NCI-H82 (cell line): ENCODE measurements around the gene TBX20.

Experiments
- DNase-seq: peaks from one replicate; lab custom pipeline; 2025; lab: John Stamatoyannopoulos, UW

The TBX20 gene, protein sequence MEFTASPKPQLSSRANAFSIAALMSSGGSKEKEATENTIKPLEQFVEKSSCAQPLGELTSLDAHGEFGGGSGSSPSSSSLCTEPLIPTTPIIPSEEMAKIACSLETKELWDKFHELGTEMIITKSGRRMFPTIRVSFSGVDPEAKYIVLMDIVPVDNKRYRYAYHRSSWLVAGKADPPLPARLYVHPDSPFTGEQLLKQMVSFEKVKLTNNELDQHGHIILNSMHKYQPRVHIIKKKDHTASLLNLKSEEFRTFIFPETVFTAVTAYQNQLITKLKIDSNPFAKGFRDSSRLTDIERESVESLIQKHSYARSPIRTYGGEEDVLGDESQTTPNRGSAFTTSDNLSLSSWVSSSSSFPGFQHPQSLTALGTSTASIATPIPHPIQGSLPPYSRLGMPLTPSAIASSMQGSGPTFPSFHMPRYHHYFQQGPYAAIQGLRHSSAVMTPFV

DNA sequence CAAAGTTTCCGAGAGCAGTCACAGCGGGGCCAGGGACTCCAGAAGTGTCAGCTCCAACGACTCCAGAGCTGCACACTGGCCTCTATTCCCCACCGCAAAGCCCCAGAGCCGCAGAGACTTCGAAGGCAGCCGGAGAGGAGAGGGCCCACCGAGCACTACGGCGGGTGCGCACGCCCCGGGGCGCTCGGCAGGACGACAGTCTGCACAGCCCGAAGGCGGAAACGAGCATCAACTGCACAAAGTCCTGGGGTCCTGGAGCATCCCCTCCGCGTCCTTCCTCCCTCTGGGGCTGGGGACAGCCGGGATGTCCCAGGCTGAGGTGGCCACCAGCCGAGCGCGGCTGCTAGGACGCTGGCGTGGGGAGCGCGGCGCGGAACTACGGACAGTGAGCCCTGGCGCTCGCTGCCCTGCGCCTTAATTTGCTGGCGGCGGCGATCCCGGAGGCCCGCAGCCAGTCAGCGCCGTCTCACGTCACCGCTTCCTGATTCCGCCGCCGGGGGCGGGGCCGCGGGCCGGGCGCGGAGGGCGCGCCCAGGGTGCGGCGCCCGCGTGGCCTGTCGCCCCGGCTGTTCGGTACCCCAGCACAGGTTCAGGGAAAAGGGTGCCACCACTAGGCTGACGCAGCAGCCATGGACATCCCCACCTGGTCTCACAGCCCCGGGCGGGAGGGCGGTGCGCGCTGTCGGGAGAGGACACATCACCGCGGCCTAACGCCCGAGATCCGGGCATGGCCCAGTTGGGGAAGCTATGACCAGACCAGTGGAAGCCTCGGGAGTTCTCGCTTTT, at the start of gene TBX20:
TBX20 (minus strand) TSS at position 391 of the 786 bp plus-strand sequence. CDS start 480 bp downstream, outside the sequence.
- peak; percentile 83 for DNase-seq

DNA sequence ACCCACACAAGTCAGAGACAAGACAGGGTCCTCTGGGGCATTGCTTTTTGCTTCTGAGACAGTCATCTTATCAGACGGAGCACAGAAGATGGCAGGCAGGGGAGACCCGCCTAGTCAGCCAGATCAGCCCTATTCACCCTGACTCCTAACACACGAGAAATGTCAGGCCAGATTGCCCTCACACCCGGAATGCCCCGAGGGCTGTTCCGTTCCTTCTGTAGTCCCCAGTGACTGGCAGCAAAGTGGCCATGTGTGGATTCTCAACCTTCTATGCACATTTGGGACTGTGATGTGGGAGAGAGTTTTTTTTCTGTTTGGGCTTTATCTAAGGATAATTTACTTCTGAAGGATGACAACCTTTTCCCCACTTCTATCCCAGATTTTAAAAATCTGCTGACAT, 35.5 kb upstream of the TBX20 start:
- DNase-seq = no peak

DNA sequence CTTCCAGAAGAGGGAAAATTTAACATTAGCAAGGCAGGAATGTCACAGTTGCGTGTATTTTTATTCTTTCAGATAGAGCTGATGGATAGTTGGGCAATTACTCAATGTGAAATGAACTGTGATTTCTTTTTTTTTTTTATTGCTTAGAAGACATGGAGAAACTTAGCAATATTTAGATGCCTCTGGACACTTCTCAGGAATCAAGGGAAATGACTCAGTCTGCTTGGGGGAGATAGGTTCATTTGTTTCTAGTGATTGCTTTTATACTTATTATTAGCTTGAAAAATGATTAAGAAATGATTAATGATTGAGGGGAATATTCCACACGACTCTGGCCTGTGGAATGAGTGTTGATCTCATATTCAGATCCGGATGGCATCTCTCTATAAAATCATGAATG, 33.1 kb upstream of the TBX20 start:
- DNase-seq = no peak

DNA sequence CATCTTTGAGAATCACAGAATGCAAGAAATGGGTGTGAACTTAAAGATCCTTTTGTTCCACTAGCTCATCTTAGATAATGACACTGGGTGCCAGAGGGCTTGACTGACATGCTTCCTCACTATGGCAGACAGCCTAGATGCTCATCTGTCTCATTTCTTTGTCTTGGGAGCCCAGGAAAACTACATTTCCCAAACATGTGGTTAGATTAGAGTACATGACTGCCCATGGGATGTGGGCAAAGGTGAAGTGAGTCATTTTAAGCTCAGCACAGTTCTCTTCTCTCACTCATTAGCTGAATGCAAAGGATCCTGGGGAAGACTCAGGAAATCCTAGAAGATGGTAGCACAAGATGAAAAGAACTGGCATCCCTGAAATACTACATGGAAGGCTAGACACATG, 32.5 kb upstream of the TBX20 start:
- DNase-seq = no peak

DNA sequence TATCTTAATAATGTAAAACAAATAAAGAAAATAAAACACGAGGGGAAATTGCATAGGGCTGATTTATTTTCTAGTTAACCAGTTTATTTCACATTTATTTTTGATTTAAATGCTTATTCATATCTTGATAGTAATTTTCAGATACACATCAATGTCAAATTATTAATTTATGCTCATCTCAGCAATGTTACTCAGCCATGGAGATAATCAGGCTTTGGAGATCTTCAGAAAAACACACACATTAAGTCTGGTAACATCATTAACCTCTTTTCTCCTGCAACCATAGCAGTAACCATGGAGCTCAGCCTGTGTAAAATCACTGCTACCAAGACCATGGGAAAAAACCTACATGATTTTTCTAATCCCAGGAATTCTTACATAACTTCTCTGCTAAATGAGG, 31.9 kb upstream of the TBX20 start:
- peak; percentile 19 for DNase-seq

DNA sequence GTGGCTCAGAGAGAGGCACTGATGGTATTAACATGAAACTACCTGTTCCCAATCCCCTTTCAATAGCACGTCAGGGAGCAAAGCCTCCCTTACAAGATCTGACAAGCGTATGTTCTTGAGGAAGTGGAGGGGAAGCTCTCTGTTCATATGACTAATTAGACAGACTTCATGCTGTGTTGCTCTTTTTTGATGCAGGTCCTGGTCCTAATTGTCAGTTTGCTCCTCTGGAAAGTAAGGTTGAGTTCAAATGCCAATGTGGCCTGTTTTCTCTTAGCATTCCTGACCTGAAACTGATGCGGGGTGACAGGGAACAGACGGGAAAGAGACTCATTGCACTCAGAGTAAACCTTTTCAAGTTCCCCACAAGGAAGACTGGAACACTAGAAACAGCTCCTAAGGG, 27.0 kb upstream of the TBX20 start:
- DNase-seq = no peak

DNA sequence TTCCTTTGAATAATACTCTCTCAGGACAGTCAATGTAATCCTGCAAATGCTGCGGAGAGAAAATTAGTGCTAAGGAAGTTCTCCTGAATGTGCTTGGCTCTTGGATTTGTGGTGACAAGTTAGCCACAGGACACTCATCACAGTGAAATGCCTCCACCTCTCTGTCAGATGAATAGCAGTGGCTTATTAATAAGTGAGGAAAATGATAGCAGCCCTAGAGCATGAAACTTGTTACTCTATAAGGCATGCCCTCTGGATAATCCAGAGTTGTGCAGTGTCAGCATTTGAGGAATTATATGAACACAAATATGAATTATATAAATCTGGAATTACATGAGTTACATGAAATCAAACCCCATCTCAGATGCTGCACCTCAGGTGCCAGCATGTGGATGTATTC, 23.5 kb upstream of the TBX20 start:
- DNase-seq = no peak

DNA sequence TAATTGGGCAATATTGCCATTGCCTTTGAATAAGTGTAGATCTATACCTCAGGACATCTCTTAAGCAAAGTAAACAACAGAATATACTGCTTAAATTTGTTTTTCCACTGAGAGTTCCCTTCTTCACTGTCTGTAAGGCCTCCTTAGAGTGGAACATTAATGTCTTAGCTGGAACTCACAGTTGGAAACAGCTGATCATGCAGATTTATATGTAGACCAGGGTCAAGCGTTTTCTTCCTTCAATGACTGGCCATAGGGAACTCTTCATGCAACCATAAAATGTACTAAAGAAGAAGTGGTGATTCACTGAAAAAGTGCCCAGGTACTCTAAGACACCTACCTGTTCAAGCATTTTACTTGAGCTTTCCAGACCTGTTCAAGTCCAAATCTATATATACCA, 18.3 kb upstream of the TBX20 start:
- no peak for DNase-seq

DNA sequence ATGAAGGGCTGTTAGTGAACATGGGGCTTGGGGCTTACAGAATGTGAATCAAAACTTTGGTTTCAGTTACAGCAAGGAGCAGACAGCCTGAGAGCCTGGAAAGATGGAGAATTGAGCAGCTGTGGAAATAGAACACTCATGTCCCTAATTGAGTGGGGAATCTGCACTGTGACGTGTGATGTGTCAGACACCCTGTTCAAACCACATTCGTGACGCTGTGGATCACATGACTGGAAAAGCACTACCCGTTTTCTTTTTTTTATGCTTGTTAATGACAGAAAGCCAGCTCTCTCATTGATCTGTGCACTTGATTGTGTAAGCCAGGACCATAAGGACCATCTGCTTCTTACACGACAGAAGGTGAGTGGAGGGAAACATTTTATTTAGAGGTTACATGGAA, 15.1 kb upstream of the TBX20 start:
- peak; percentile 91 for DNase-seq

DNA sequence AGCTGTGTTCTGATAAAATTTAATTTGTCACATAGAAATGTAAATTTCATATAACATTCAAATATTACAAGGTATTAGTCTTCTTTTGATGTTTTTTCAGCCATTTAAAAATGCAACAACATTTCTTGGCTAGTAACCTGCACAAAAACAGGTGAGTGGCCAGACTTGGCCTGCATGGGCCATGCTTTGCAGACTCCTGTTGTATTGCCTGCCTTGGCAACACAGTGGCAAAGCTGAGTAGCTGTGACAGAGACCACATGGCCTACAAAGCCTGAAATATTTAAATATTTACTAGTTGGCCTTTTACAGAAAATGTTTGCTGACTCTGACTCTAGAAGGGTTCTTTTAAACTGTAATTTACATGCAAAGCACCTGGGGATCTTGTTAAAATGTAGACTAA, 13.5 kb upstream of the TBX20 start:
- no peak for DNase-seq

DNA sequence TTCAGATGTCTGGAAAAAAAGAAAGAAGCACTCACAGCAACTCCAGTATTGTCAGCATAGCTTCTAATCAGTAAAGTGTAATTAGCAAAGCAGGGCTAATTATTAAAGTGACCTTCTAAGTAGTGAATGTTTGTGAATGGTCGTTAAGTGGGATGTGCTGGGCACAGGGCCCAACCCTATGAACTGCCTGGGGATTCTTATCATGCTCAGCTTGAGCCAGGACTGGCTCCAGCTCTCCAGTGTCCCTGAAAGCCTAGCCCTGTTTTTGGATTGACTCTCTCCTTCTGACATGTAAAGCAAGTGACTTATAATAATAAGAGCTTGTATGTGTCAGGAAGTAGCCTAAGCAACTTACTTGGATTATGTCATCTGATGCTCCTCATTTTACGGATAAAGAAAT, 9.5 kb upstream of the TBX20 start:
- DNase-seq = peak; percentile 59

DNA sequence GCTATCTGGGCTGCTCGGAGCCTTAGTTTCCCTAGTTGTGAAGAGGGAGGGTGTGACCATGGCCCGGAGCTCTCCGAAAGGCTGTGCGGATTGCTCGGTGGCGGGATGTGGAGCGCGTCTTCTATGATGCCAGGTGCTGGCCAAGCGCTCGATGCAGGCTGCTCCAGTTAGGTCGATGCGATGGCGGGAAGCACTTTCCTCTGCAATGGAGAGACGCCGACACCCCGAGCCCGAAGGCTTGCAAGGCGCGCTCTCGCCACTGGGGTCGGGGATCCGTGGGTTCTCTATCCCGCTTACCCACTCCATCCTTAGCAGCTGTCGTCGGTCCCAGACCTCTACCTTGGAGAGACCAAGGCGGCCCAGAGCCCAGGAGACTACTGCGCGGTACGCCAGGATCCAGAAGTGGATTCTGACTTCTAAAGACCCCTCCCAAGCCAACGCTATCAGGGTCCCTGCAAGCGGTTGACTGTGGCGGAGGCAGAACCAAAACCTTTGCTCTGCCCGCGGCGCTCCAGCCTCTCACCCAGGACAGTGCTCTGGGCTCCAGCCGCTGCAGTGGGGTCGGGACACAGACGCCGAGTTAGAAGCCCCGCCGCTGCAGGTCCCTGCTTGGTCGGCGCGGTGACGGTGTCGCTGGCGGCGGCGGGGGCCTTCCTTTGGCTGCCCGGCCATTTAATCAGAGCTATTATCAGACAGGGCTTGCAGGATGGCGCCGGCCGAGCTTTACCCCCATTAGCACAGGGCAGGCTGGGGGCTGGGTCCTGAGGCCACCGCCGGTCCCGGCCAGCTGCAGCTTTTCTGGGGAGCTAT, 7.8 kb upstream of the TBX20 start:
- no peak for DNase-seq

DNA sequence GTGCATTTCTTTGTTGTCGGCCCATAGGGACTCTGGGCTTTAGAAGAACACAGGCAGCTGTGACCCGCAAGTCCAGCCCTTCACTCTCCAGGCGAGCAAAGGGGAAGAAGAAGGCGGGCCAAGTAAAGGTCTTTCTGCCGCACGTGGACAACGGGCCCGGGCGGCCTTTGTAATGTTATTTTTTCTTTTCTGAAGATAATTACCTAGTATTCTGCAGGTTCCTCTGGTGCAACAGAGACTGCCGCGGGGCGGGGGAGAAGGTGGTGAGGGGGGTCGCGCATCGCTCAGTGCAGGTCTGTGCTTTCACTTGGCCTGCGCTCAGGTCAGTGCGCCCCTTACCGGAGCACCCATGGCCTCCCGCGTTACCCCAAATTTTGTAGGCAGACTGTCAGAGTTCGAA, 7.1 kb upstream of the TBX20 start:
- no peak for DNase-seq

DNA sequence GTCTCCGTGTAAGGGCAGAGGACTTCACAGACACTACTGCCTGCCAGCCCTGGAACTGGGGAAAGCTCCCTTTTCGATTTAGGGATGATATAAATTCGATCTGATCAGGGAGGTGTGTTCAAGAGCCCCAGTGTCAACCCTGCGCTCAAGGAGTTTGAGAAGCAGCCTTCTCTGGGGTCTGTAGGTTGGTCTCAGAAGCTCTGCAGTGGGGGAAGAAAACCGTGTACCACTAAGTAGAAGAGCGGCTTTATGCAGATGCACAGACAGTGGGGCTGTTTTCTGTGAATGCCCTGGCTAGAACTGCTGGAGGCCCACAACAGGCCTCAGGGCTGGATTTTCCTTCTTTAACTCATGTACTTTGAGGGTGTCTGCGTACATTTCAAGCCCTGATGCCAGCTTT, 6.3 kb upstream of the TBX20 start:
- no peak for DNase-seq

DNA sequence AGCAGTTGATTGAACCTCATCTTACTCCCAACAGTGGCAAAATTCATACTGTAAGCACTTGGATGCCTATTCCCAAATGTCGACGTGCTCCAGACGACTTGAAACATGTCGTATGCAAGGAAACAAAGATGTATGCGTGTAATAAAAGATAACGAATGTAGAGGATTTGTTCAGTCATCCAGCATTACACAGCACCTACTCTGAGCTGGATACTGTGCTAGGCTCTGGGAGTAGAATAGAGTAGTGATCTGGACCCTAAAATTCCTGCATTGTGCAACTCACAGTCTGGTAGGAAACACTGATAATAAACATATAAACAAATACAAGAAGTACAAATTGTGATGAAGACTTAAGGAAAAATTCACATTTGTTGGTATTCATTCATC, 5.6 kb upstream of the TBX20 start:
- DNase-seq = no peak

DNA sequence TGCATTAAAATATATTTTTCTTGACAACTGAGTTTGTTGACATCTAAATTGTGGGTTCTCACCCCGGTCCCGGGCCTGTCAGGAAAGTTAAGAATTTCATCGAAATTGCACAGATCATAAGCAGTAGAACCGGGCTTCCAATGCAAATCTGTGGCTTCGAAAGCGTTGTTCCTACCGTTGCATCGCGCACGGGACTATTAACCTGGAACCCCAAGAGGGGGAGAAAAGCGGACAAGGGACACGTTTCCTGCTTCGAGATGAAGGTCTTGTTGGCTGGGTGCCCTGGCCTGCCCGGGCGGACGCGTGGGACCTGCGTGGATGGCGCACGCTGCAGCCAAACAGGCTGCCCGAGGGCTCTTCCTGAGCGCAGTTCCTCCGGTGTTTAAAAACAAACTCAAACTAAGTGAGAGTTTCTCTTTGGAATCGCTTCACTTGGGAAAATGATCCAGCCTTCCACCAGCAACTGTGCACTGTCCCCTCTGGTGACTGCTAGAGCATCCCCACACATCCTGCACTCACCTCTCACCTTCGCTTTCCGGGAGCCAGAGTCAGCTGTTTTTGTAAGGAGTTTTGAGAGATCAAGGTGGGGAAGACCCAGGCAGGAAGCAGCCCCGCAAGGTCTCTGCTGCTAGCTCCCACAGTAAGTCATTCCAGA, 5.1 kb upstream of the TBX20 start:
- no peak for DNase-seq

DNA sequence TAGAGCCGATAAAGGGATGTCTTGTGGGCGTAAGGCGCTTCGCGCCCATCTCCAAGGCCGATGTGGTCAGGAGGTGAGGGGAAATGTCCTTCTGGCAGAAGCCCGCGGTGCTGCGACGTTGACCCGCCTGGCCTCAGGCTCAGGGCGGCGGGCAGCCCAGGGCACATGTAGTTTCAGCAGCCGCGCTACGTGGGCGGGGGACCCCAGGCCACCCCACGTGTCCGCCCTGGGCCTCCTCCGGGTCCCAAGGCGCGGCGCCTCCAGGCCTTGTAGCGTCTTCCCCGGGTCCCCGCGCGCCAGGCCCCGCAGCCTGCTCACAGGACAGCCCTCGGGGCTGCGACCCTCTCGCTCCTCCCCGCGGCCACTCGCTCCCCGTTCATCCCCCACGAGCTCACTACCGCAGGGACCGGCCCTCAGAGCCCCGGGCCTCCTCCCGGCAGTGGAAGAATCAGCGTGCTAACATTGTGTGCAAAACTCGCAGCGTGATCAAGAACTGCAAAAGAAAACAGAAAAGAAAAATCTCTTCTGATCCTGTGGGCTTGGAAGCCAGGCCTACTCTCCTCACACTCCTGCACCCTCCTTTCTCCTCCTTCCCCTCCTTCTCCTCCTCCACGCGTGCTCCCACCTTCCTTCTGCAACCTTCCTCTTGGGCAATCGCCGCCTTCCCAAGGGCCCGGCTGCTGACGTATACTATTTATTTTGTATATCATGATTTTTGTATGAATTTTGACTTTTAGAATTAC, 4.4 kb upstream of the TBX20 start:
- no peak for DNase-seq

DNA sequence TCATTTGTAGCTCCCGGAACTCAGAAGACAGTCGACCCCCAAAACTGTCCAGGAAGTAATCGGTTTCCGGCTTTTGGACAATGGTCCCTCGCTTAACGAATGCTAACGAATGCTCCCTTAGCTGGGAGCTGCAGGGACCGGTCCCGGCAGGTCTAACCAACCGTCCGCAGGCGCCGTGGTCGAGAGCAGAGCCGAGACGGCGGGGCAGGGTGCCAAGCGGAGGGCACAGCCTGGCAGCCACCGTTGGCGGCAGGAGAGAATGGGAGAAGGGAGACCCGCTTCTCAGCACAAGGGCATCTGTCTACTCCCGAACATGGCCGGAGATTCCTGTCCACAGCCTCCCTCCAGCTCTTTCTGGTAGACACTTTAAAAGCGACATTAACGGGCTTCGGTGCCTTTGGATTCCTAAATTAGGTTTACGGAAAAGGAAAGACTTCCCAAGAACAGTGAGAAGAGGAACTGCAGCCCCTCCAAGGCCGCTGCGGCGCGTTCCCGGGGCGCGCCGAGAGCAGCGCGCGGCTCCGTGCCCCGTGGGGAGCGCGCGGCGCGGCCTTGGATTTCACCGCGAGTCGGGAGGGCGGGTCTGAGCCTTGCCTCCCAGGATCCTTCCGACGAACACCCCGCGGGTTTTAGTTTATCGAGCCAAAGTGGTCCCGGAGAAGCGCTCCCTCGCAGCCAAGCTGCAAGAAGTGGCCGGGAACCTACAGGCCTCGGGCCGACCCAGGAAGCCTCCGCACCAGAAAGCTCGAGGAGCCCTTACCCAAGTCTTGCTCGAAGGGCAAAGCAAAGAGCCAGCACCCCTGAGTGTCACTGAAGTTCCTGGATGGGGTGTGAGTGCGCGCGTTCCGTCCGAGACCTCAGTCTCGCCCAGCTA, 3.6 kb upstream of the TBX20 start:
- DNase-seq = no peak

DNA sequence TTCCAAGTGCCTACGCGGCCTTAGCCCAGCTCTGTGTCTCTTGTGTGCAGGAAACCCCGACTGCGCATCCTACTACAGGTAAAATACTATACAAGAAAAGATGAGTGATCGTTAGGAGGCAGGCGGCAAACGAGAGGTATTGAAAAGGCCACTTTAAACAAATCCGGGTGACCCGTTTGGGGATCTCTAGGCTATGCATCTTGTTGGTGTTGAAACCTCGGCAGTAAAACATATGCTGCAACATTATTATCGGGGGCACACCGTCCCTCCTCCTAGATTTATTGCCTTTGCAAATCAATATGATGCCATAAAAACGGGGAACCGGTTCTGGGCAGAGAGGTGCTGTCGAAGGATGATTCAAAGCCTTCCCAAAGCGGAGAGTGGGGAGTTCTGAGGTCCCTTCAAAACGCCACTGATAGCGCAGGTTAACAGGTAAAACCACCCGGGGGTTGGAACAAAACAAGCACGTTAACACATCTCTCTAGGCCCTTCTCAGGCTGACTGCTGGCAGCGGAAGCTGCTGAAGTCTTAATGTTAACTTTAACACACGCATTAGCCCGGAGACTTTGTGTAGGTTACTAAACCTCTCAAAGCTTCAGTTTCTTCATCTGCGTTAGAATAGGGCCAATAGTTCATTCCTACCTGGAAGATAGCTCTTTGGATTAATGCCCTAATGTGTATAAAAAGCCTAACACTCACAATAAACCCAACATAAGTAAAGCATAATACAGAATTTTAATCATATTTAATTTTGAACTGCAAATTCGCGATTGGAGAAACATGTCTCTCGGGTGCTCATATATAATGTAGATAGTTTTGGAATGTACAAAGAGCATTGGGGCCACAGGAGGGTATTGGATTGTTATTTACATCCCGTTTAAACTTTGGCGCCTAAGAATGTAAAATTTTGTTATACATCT, 2.6 kb upstream of the TBX20 start:
- DNase-seq = no peak
